Pons (tissue), 1 donor: ENCODE data around the gene CHAD.

Experiments used
- DNase-seq: peaks from one replicate; pipeline ENCODE4 v3.0.0-alpha.2; 2016; ENCODE audit warnings: low spot score

The CHAD gene

GRCh38 chr17:50468304-50469207, at the start of gene CHAD:
TSS of gene CHAD (minus strand) at chr17:50468880. CDS start at chr17:50468813, 67 bp downstream.
- no peak for DNase-seq

- no peak for DNase-seq
These were observed 49.1 kb upstream of the CHAD start for GRCh38 chr17:50517504-50518383.

GRCh38 chr17:50517011-50517410, 48.3 kb upstream of the CHAD start:
- DNase-seq: no peak

- no peak for DNase-seq
These were observed 46.4 kb upstream of the CHAD start for GRCh38 chr17:50514936-50515702.

GRCh38 chr17:50514388-50514787, 45.7 kb upstream of the CHAD start:
- no peak for DNase-seq

- no peak for DNase-seq
These were observed 44.8 kb upstream of the CHAD start for GRCh38 chr17:50513495-50513894.

- no peak for DNase-seq
These were observed 42.4 kb upstream of the CHAD start for GRCh38 chr17:50511058-50511457.

- DNase-seq: no peak
These were observed 40.1 kb upstream of the CHAD start for GRCh38 chr17:50508573-50509460.

- peak; percentile 54 for DNase-seq
These were observed 39.3 kb upstream of the CHAD start, which contains the start of gene MYCBPAP for GRCh38 chr17:50507871-50508572. TSS of gene MYCBPAP (plus strand) at chr17:50508439. CDS start at chr17:50508675, 236 bp downstream.

GRCh38 chr17:50506298-50506697, 37.6 kb upstream of the CHAD start:
- no peak for DNase-seq

- DNase-seq: no peak
These were observed 37.0 kb upstream of the CHAD start for GRCh38 chr17:50505591-50506130.

- no peak for DNase-seq
These were observed 33.8 kb upstream of the CHAD start for GRCh38 chr17:50502301-50502990.

- DNase-seq: no peak
These were observed 32.4 kb upstream of the CHAD start for GRCh38 chr17:50501054-50501453.

- DNase-seq: no peak
These were observed 31.0 kb upstream of the CHAD start for GRCh38 chr17:50499721-50500120.

GRCh38 chr17:50499270-50499669, 30.6 kb upstream of the CHAD start:
- DNase-seq: no peak

GRCh38 chr17:50498021-50498874, 29.6 kb upstream of the CHAD start:
- no peak for DNase-seq

- DNase-seq: no peak
These were observed 27.2 kb upstream of the CHAD start for GRCh38 chr17:50495918-50496317.

GRCh38 chr17:50495217-50495823, 26.6 kb upstream of the CHAD start:
- no peak for DNase-seq
